ENCODE data around the gene VEGFC.

GRCh38 chr4:176735300-176735699 is 57.4 kb downstream of the VEGFC start:
- no peak for TF ChIP-seq EZH2 (IDR thresholded peaks at IDR 0.05; ENCODE audit: insufficient read depth, low read length)
- no peak for TF ChIP-seq CTCF (IDR thresholded peaks at IDR 0.05; ENCODE audit: insufficient read depth, low read depth, low read length)
